BE2C (cell line): Measurements from ENCODE around the gene BGLAP.
A peak's percentile ranks its signal among the peaks of the same experiment; 100 is the strongest.
"Not testable (repeated sequence)": the region's sequence is repeated elsewhere in the genome, so short reads cannot be mapped to it uniquely, and the experiment has no call there.

Source experiments
- DNase-seq: peaks from one replicate; pipeline ENCODE4 v3.0.0-alpha.2; 2020
- H3K27me3 ChIP-seq: fragments of 250-450 bp; sonication (Bioruptor Pico); 2 replicates; pipeline ENCODE4 v1.5.1; 2020; ENCODE audit warnings: mild to moderate bottlenecking
- H3K36me3 ChIP-seq: fragments of 250-450 bp; sonication (Bioruptor Pico); 2 replicates; pipeline ENCODE4 v1.5.1; 2020; ENCODE audit warnings: mild to moderate bottlenecking
- H3K4me1 ChIP-seq: fragments of 250-450 bp; sonication (Bioruptor Pico); 2 replicates; pipeline ENCODE4 v1.5.1; 2020
- H3K4me3 ChIP-seq: 2 replicates; pipeline ENCODE4 v1.5.1; 2011; ENCODE audit warnings: low read depth, low read length
- H3K9me3 ChIP-seq: fragments of 250-450 bp; sonication (Bioruptor Pico); 2 replicates; pipeline ENCODE4 v1.5.1; 2020
- CTCF ChIP-seq: IDR thresholded peaks from 2 replicates; pipeline ENCODE4 v1.5.1; 2012; ENCODE audit warnings: mild to moderate bottlenecking, low read depth, low read length

Gene BGLAP

GRCh38 chr1:156212833-156213643 is 28.9 kb upstream of the BGLAP start, which contains the start of gene PMF1:
PMF1 (plus strand) TSS chr1:156213007; CDS start chr1:156213016, 9 bp downstream.
- peaks cover 3% of the 10 kb centered on the region; the same call in 1 of the 2 replicates for H3K4me1 ChIP-seq
- peaks cover 26% of the 10 kb centered on the region for H3K36me3 ChIP-seq
- H3K9me3 ChIP-seq = no peaks in the 10 kb centered on the region
- no peak for TF ChIP-seq CTCF
- no peaks in the 10 kb centered on the region for H3K27me3 ChIP-seq
- H3K4me3 ChIP-seq = peak within 1 kb of the TSS; percentile 96
- peak; percentile 99 for DNase-seq

GRCh38 chr1:156213644-156213966 is 28.4 kb upstream of the BGLAP start:
- DNase-seq = no peak
- TF ChIP-seq CTCF = no peak
- Histone ChIP-seq H3K4me3 (peak overlapping the region; percentile 96), H3K27me3 (no peaks in the 10 kb centered on the region), H3K36me3 (peaks cover 22% of the 10 kb centered on the region), H3K9me3 (no peaks in the 10 kb centered on the region), H3K4me1 (peaks cover 3% of the 10 kb centered on the region; the same call in 1 of the 2 replicates)

- Histone ChIP-seq H3K36me3 (peaks cover 17% of the 10 kb centered on the region), H3K27me3 (no peaks in the 10 kb centered on the region), H3K4me1 (peaks cover 3% of the 10 kb centered on the region; the same call in 1 of the 2 replicates), H3K9me3 (no peaks in the 10 kb centered on the region), H3K4me3 (peak overlapping the region; percentile 96)
- no peak for TF ChIP-seq CTCF
- DNase-seq = no peak
Observed at GRCh38 chr1:156214024-156214748, 27.8 kb upstream of the BGLAP start.

- not testable (repeated sequence) for H3K27me3 ChIP-seq, H3K9me3 ChIP-seq, H3K4me3 ChIP-seq, DNase-seq, H3K4me1 ChIP-seq
- H3K36me3 ChIP-seq = peaks cover 12% of the 10 kb centered on the region
Observed at GRCh38 chr1:156216361-156217086, 25.5 kb upstream of the BGLAP start.

- no peak overlapping the region for H3K4me3 ChIP-seq
- DNase-seq = no peak
- peaks cover 26% of the 10 kb centered on the region for H3K36me3 ChIP-seq
Observed at GRCh38 chr1:156217871-156218270, 24.1 kb upstream of the BGLAP start.

More at GRCh38 chr1:156217871-156218270, 24.1 kb upstream of the BGLAP start:
- Histone ChIP-seq H3K27me3 (no peaks in the 10 kb centered on the region), H3K4me1 (no peaks in the 10 kb centered on the region), H3K9me3 (no peaks in the 10 kb centered on the region)
- no peak for TF ChIP-seq CTCF
